A549 treated with CpdA at 1 μM for 4 hours (cell line): ENCODE measurements around the gene ERO1A. TPM values are rescaled to one million over a fixed set of nuclear protein-coding genes. Genes with fewer than 3 reads are reported as not detected.

Experiments
- total RNA-seq: library from RNA; stranded (reverse); fragments of 200-300 nt; extraction: Qiagen RNA extraction; gene quantifications from 5 replicates; pipeline ENCODE4 v1.2.3, GENCODE V29; 2022; ENCODE audit warnings: low read depth

Gene ERO1A
- 47.0 to 59.2 TPM (median 54.9 TPM) in 5 replicates for total RNA-seq

GRCh38 chr14:52695481-52696091 lies at the start of gene ERO1A:
Gene ERO1A, minus strand, starts transcription at chr14:52695558. Its CDS starts 77 bp downstream, at chr14:52695481.

GRCh38 chr14:52729925-52730708 lies 34.8 kb upstream of the ERO1A start, which contains the start of gene STYX:
Gene STYX, plus strand, starts transcription at chr14:52730166. Its CDS starts 309 bp downstream, at chr14:52730475.

GRCh38 chr14:52706724-52707706 lies 11.7 kb upstream of the ERO1A start, which contains the start of gene PSMC6:
Gene PSMC6, plus strand, starts transcription at chr14:52707200. Its CDS starts 20 bp downstream, at chr14:52707220.

Other genes starting within 250 kb of the ERO1A start
- 0.91 to 1.5 TPM (median 1.1 TPM) in 5 replicates for gene TXNDC16, start 143.1 kb downstream of the ERO1A start, total RNA-seq
- 0.07 to 0.15 TPM (median 0.11 TPM) in 4 of 5 replicates, not detected in the other for gene GPR137C, start 142.7 kb downstream of the ERO1A start, total RNA-seq
- 88.7 to 120 TPM (median 91.2 TPM) in 5 replicates for gene PSMC6, start 11.6 kb upstream of the ERO1A start, total RNA-seq
- gene STYX, start 34.6 kb upstream of the ERO1A start, total RNA-seq = 4.7 to 5.9 TPM (median 5.5 TPM) in 5 replicates
- gene GNPNAT1, start 96.0 kb upstream of the ERO1A start, total RNA-seq = 44.1 to 48.3 TPM (median 45.6 TPM) in 5 replicates